GM10266 (cell line): ENCODE data around the gene AP2B1.

Experiments
- DNase-seq: peaks from one replicate; pipeline ENCODE4 v3.0.0; 2012; ENCODE audit errors: extremely low spot score
- TF ChIP-seq, protein P1 (sequence below): IDR thresholded peaks from 2 replicates; pipeline ENCODE4 v1.5.1; 2012; ENCODE audit warnings: mild to moderate bottlenecking, low read depth; ENCODE audit not compliant: control insufficient read depth, insufficient read depth; ENCODE audit errors: missing control alignments

Gene AP2B1

GRCh38 chr17:35575759-35576158, 11.4 kb upstream of the AP2B1 start:
- no peak for DNase-seq
- TF ChIP-seq, protein P1, sequence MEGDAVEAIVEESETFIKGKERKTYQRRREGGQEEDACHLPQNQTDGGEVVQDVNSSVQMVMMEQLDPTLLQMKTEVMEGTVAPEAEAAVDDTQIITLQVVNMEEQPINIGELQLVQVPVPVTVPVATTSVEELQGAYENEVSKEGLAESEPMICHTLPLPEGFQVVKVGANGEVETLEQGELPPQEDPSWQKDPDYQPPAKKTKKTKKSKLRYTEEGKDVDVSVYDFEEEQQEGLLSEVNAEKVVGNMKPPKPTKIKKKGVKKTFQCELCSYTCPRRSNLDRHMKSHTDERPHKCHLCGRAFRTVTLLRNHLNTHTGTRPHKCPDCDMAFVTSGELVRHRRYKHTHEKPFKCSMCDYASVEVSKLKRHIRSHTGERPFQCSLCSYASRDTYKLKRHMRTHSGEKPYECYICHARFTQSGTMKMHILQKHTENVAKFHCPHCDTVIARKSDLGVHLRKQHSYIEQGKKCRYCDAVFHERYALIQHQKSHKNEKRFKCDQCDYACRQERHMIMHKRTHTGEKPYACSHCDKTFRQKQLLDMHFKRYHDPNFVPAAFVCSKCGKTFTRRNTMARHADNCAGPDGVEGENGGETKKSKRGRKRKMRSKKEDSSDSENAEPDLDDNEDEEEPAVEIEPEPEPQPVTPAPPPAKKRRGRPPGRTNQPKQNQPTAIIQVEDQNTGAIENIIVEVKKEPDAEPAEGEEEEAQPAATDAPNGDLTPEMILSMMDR: no peak

DNA sequence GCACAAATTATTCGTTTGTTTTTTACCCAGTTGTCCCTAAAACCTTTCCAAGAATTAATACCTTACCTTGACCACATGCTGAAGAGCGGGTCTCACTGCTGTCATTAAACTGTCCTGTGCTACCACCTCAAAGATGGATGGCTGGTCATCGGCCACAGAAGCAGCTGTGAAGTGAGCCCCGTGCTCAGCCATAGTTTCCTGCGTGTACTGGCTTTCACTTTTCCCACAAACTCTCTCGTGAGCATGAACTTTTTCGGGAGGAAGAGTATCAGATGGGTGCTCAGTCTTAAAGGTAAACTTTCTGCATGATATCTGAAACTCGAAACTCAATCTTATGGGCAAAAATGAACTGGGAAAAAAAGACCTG, 9.3 kb upstream of the AP2B1 start:
- TF ChIP-seq, protein P1: no peak
- DNase-seq: no peak

GRCh38 chr17:35578197-35578928, 8.8 kb upstream of the AP2B1 start, which contains the start of gene PEX12:
Gene PEX12 (minus strand): TSS chr17:35578571. CDS start chr17:35578021, 550 bp downstream.
- peak; percentile 73 for DNase-seq
- TF ChIP-seq, protein P1: no peak

- TF ChIP-seq, protein P1: no peak
- no peak for DNase-seq
These were observed 8.1 kb upstream of the AP2B1 start for GRCh38 chr17:35578929-35579432.

GRCh38 chr17:35584061-35584460, 3.1 kb upstream of the AP2B1 start:
- TF ChIP-seq, protein P1: no peak
- no peak for DNase-seq

GRCh38 chr17:35586569-35587073, 501 bp upstream of the AP2B1 start:
- DNase-seq: no peak
- TF ChIP-seq, protein P1: no peak
